Stimulated activated CD4-positive, alpha-beta T cell treated with anti-CD3 and anti-CD28 coated beads, TNF-alpha, amount 100 ng/mL, for 24 hours (primary cell): ENCODE data around the gene BST2.
A peak's percentile ranks its signal among the peaks of the same experiment; 100 is the strongest.

Experiments used
- DNase-seq, 3 experiments: peaks; one replicate each; pipeline ENCODE4 v3.0.0-alpha.2; 2020; ENCODE audit warnings: low read depth in 3 of 3

BST2 gene

GRCh38 chr19:17405250-17406045 lies at the start of gene BST2:
TSS of gene BST2 (minus strand) at chr19:17405630. CDS start at chr19:17405575, 55 bp downstream.
- peak in 1 of 3 experiments; percentile 57 for DNase-seq

- DNase-seq: no peak
Observed at GRCh38 chr19:17454576-17455071, 49.2 kb upstream of the BST2 start.

- no peak for DNase-seq
Observed at GRCh38 chr19:17451820-17452219, 46.4 kb upstream of the BST2 start.

- peak in 2 of 3 experiments; percentile 40 to 51 for DNase-seq
Observed at GRCh38 chr19:17450264-17451075, 45.0 kb upstream of the BST2 start.

- DNase-seq: peak in 1 of 3 experiments; percentile 57
Observed at GRCh38 chr19:17448131-17448967, 42.9 kb upstream of the BST2 start, which contains the start of gene TMEM221. TSS of gene TMEM221 (minus strand) at chr19:17448668. CDS start at chr19:17448462, 206 bp downstream.

- DNase-seq: no peak
Observed at GRCh38 chr19:17447704-17448130, 42.3 kb upstream of the BST2 start.

- DNase-seq: no peak
Observed at GRCh38 chr19:17445526-17446165, 40.2 kb upstream of the BST2 start.

- no peak for DNase-seq
Observed at GRCh38 chr19:17441241-17442021, 36.0 kb upstream of the BST2 start.

GRCh38 chr19:17436874-17437267 lies 31.4 kb upstream of the BST2 start:
- DNase-seq: no peak

GRCh38 chr19:17436094-17436873 lies 30.9 kb upstream of the BST2 start:
- DNase-seq: no peak

- DNase-seq: no peak
Observed at GRCh38 chr19:17435218-17435617, 29.8 kb upstream of the BST2 start.

- DNase-seq: no peak
Observed at GRCh38 chr19:17431417-17431816, 26.0 kb upstream of the BST2 start.

GRCh38 chr19:17429641-17430113 lies 24.2 kb upstream of the BST2 start:
- DNase-seq: no peak

GRCh38 chr19:17424743-17425365 lies 19.4 kb upstream of the BST2 start:
- peak in 1 of 3 experiments; percentile 29 for DNase-seq

GRCh38 chr19:17423429-17424208 lies 18.2 kb upstream of the BST2 start:
- DNase-seq: no peak

- DNase-seq: no peak
Observed at GRCh38 chr19:17421942-17422341, 16.5 kb upstream of the BST2 start.

GRCh38 chr19:17420475-17420924 lies 15.1 kb upstream of the BST2 start:
- DNase-seq: peak in 1 of 3 experiments; percentile 38
